Testis (tissue), 5 donors: ENCODE results near the gene HEG1. TPM values are rescaled to one million over a fixed set of nuclear protein-coding genes. Genes with fewer than 3 reads are reported as not detected.

Experiments used
- DNase-seq: peaks from one replicate; pipeline ENCODE4 v3.0.0-alpha.2; 2019
- H3K27ac ChIP-seq, 2 donors: fragments of 200-600 bp; sonication (generic); one replicate each; pipeline ENCODE4 v1.5.1; 2019
- H3K27me3 ChIP-seq: fragments of 200-600 bp; sonication (generic); one replicate; pipeline ENCODE4 v1.5.1; 2019
- H3K36me3 ChIP-seq: fragments of 200-600 bp; sonication (generic); one replicate; pipeline ENCODE4 v1.5.1; 2017; ENCODE audit warnings: low read depth; ENCODE audit errors: missing control alignments
- H3K4me1 ChIP-seq: fragments of 200-600 bp; sonication (generic); one replicate; pipeline ENCODE4 v1.5.1; 2019
- H3K4me3 ChIP-seq, 2 donors: fragments of 200-600 bp; sonication (generic); one replicate each; pipeline ENCODE4 v1.5.1; 2017 to 2019
- H3K9me3 ChIP-seq: fragments of 200-600 bp; sonication (generic); one replicate; pipeline ENCODE4 v1.5.1; 2017
- CTCF ChIP-seq, 3 experiments: fragments of 450-650 bp in 2 of 3; fragments of 200-600 bp in 1 of 3; sonication (generic) in 1 of 3; IDR thresholded peaks; one replicate each; pipeline ENCODE4 v1.5.1; 2016 to 2019; ENCODE audit warnings: antibody characterized with exemption in 3 of 3, mild to moderate bottlenecking in 2 of 3, moderate library complexity in 1 of 3
- POLR2A ChIP-seq: fragments of 450-650 bp; IDR thresholded peaks from one replicate; pipeline ENCODE4 v1.6.1; 2017; ENCODE audit warnings: antibody characterized with exemption, mild to moderate bottlenecking, moderate library complexity
- WGBS, 2 donors: methylation state at CpG; one replicate each; pipeline ENCODE4 v1.1.5; 2018; 5-methylcytosine and 5-hydroxymethylcytosine counted together
- intact Hi-C: fragments of 100-400 bp; cut with DNase I; formaldehyde crosslinking; loops from one replicate; pipeline ENCODE4 v1.15.1; 2023; ENCODE audit warnings: low total_unique reads
- long read RNA-seq, 2 donors: transcript quantifications; one replicate each; lab custom pipeline, GENCODE V29; 2026
- polyA plus RNA-seq: library from polyadenylated mRNA; stranded (reverse); fragments of 350-450 nt; fragmentation: Illumina TruSeq; extraction: RNeasy Lipid Tissue Mini Kit (QIAGEN cat#74804); gene quantifications from one replicate; pipeline ENCODE4 v1.2.3, GENCODE V29; 2014; ENCODE audit warnings: low read depth, low replicate concordance; ENCODE audit not compliant: insufficient read depth
- total RNA-seq, 2 donors: library from RNA; depleted of rRNA; stranded (reverse); fragments of >200 nt; gene quantifications; one replicate each; pipeline ENCODE4 v1.2.3, GENCODE V29; 2016

Gene HEG1
- total RNA-seq (100 to 1,000 TPM; 120 to 160 TPM), polyA plus RNA-seq (50.3 TPM)
- long read RNA-seq, donor 1, partial matches to known transcripts: 5 of 5 reads
- long read RNA-seq, donor 1, other reads (novel, unspliced or antisense): 0 of 5 reads
- long read RNA-seq, donor 2: 0 reads

- no peaks in the 10 kb centered on the region for H3K36me3 ChIP-seq
- H3K4me3 ChIP-seq: peak within 1 kb of the TSS; percentile 77 to 82
- WGBS, 2 donors: 1% methylated on average over 43 to 45 of the region's 67 CpGs
- peak within 1 kb of the TSS; percentile 84 to 92 for H3K27ac ChIP-seq
- TF ChIP-seq POLR2A (no peak), CTCF (IDR thresholded peaks at IDR 0.05) (no peak)
- H3K27me3 ChIP-seq: no peaks in the 10 kb centered on the region
- intact Hi-C loops: no loop called here
- peaks cover 39% of the 10 kb centered on the region for H3K4me1 ChIP-seq
- H3K9me3 ChIP-seq: no peaks in the 10 kb centered on the region
- peak; percentile 91 for DNase-seq
Measured at GRCh38 chr3:125055913-125056745, at the start of gene HEG1. HEG1 (minus strand) TSS chr3:125055997; CDS start chr3:125055890, 107 bp downstream.

GRCh38 chr3:125105116-125105515 is 49.3 kb upstream of the HEG1 start:
- intact Hi-C loops: no loop called here
- 71 to 85% methylated on average over 1 of the region's 1 CpG for WGBS, 2 donors
- Histone ChIP-seq H3K27ac (no peak overlapping the region), H3K4me1 (no peaks in the 10 kb centered on the region), H3K9me3 (no peaks in the 10 kb centered on the region), H3K4me3 (no peak overlapping the region), H3K27me3 (no peaks in the 10 kb centered on the region), H3K36me3 (no peaks in the 10 kb centered on the region)
- no peak for TF ChIP-seq POLR2A
- TF ChIP-seq CTCF (IDR thresholded peaks at IDR 0.05): no peak
- no peak for DNase-seq

- no peaks in the 10 kb centered on the region for H3K9me3 ChIP-seq
- TF ChIP-seq CTCF (IDR thresholded peaks at IDR 0.05) (no peak), POLR2A (no peak)
- intact Hi-C loops: no loop called here
- no peak overlapping the region for H3K27ac ChIP-seq
- no peak overlapping the region for H3K4me3 ChIP-seq
- H3K4me1 ChIP-seq: no peaks in the 10 kb centered on the region
- DNase-seq: no peak
- 96 to 100% methylated on average over 1 of the region's 1 CpG for WGBS, 2 donors
- no peaks in the 10 kb centered on the region for H3K27me3 ChIP-seq
- H3K36me3 ChIP-seq: no peaks in the 10 kb centered on the region
Measured at GRCh38 chr3:125104639-125105038, 48.8 kb upstream of the HEG1 start.

GRCh38 chr3:125103406-125103805 is 47.6 kb upstream of the HEG1 start:
- TF ChIP-seq POLR2A: no peak
- intact Hi-C loops: no loop called here
- 93 to 100% methylated on average over 1 of the region's 1 CpG for WGBS, 2 donors
- no peak overlapping the region for H3K4me3 ChIP-seq
- no peak for DNase-seq
- no peaks in the 10 kb centered on the region for H3K9me3 ChIP-seq
- no peaks in the 10 kb centered on the region for H3K27me3 ChIP-seq
- H3K4me1 ChIP-seq: no peaks in the 10 kb centered on the region
- no peak overlapping the region for H3K27ac ChIP-seq
- no peaks in the 10 kb centered on the region for H3K36me3 ChIP-seq

- DNase-seq: no peak
- Histone ChIP-seq H3K4me3 (no peak overlapping the region), H3K4me1 (no peaks in the 10 kb centered on the region), H3K36me3 (no peaks in the 10 kb centered on the region), H3K27ac (no peak overlapping the region), H3K9me3 (no peaks in the 10 kb centered on the region), H3K27me3 (no peaks in the 10 kb centered on the region)
- TF ChIP-seq POLR2A (no peak), CTCF (IDR thresholded peaks at IDR 0.05) (no peak)
- 78 to 81% methylated on average over 6 of the region's 6 CpGs for WGBS, 2 donors
- intact Hi-C loops: no loop called here
Measured at GRCh38 chr3:125102470-125102869, 46.7 kb upstream of the HEG1 start.
